Neural crest cell (in vitro differentiated cells): Measurements from ENCODE around the gene CYBA. TPM values are rescaled to one million over a fixed set of nuclear protein-coding genes. Genes with fewer than 3 reads are reported as not detected.

Experiments used
- DNase-seq: peaks from one replicate; pipeline ENCODE4 v3.0.0; 2021; ENCODE audit warnings: low read depth, mixed read lengths, low spot score
- H3K27ac Mint-ChIP-seq: one replicate; pipeline ENCODE4 v1.8.0; 2021; ENCODE audit warnings: mild to moderate bottlenecking, mixed read lengths; ENCODE audit not compliant: unreplicated experiment
- H3K27me3 Mint-ChIP-seq: 2 replicates; pipeline ENCODE4 v1.8.0; 2021; ENCODE audit warnings: low read depth, mild to moderate bottlenecking, mixed read lengths
- H3K36me3 Mint-ChIP-seq: 2 replicates; pipeline ENCODE4 v1.8.0; 2021; ENCODE audit warnings: low read depth, mild to moderate bottlenecking, mixed read lengths
- H3K4me1 Mint-ChIP-seq: 2 replicates; pipeline ENCODE4 v1.8.0; 2021; ENCODE audit warnings: mixed read lengths
- H3K4me3 Mint-ChIP-seq: one replicate; pipeline ENCODE4 v1.8.0; 2021; ENCODE audit warnings: mild to moderate bottlenecking, mixed read lengths
- H3K9me3 Mint-ChIP-seq: 2 replicates; pipeline ENCODE4 v1.8.0; 2021; ENCODE audit warnings: mixed read lengths
- CTCF ChIP-seq: fragments of 200-600 bp; sonication (generic); conservative IDR thresholded peaks from 2 replicates; pipeline ENCODE4 v1.5.0; 2021; ENCODE audit warnings: antibody characterized with exemption, mild to moderate bottlenecking
- total RNA-seq: library from RNA; stranded (reverse); gene quantifications from 2 replicates; pipeline ENCODE4 v1.2.1, GENCODE V29; 2021

The CYBA gene
- total RNA-seq, 1 donor from 2014 or later = 22.3 TPM

GRCh38 chr16:88608076-88608475 is 42.8 kb downstream of the CYBA start:
- DNase-seq = no peak
- Mint-ChIP-seq H3K27ac (no peak overlapping the region), H3K9me3 (no peaks in the 10 kb centered on the region), H3K36me3 (peaks cover 10% of the 10 kb centered on the region), H3K27me3 (no peaks in the 10 kb centered on the region), H3K4me3 (no peak overlapping the region), H3K4me1 (no peaks in the 10 kb centered on the region)
- no peak for TF ChIP-seq CTCF

GRCh38 chr16:88606148-88606757 is 44.6 kb downstream of the CYBA start:
- TF ChIP-seq CTCF = no peak
- Mint-ChIP-seq H3K4me3 (no peak overlapping the region), H3K9me3 (no peaks in the 10 kb centered on the region), H3K27me3 (no peaks in the 10 kb centered on the region), H3K36me3 (peaks cover 16% of the 10 kb centered on the region), H3K4me1 (no peaks in the 10 kb centered on the region), H3K27ac (no peak overlapping the region)
- DNase-seq = no peak

- Mint-ChIP-seq H3K27me3 (no peaks in the 10 kb centered on the region), H3K4me3 (no peak overlapping the region), H3K4me1 (no peaks in the 10 kb centered on the region), H3K36me3 (peaks cover 15% of the 10 kb centered on the region), H3K27ac (no peak overlapping the region), H3K9me3 (no peaks in the 10 kb centered on the region)
- TF ChIP-seq CTCF = no peak
- no peak for DNase-seq
Observed at GRCh38 chr16:88605186-88606147, 45.4 kb downstream of the CYBA start.

GRCh38 chr16:88602091-88602490 is 48.8 kb downstream of the CYBA start:
- TF ChIP-seq CTCF = no peak
- H3K36me3 Mint-ChIP-seq = peaks cover 11% of the 10 kb centered on the region
- no peak overlapping the region for H3K27ac Mint-ChIP-seq
- H3K27me3 Mint-ChIP-seq = no peaks in the 10 kb centered on the region
- no peaks in the 10 kb centered on the region for H3K4me1 Mint-ChIP-seq
- H3K4me3 Mint-ChIP-seq = no peak overlapping the region
- no peaks in the 10 kb centered on the region for H3K9me3 Mint-ChIP-seq
- no peak for DNase-seq

- no peak for DNase-seq
- Mint-ChIP-seq H3K27ac (peak overlapping the region; percentile 91), H3K9me3 (no peaks in the 10 kb centered on the region), H3K27me3 (no peaks in the 10 kb centered on the region), H3K4me3 (no peak overlapping the region), H3K36me3 (peaks cover 11% of the 10 kb centered on the region), H3K4me1 (peaks cover 3% of the 10 kb centered on the region)
- TF ChIP-seq CTCF = no peak
Observed at GRCh38 chr16:88601313-88602036, 49.4 kb downstream of the CYBA start.
